ENCODE results near the gene ASXL3. TPM values are rescaled to one million over a fixed set of nuclear protein-coding genes. Genes with fewer than 3 reads are reported as not detected.

The ASXL3 gene
- total and polyA plus RNA-seq, 2 donors from 2014 or later, result 0.71 to 10.4 TPM

GRCh38 chr18:33710269-33710668 lies 132.2 kb downstream of the ASXL3 start:
- no peak for DNase-seq
- H3K9me3 ChIP-seq (ENCODE audit: control insufficient read depth in 2 of 3, insufficient read depth in 1 of 3, low read length in 3 of 3), result no peaks in the 10 kb centered on the region
- no peak overlapping the region for H3K4me3 ChIP-seq (ENCODE audit: low read length in 3 of 3)
- peaks cover 0 to 4% (median 0%) of the 10 kb centered on the region in 3 donors for H3K36me3 ChIP-seq (ENCODE audit: control insufficient read depth in 2 of 3, insufficient read depth in 3 of 3, low read length in 3 of 3)
- no peak for FAIRE-seq
- intact Hi-C loops (cut with DNase I), result no loop called here
- H3K27me3 ChIP-seq (ENCODE audit: control insufficient read depth, insufficient read depth, low read length), result no peaks in the 10 kb centered on the region
- H3K9ac ChIP-seq (ENCODE audit: low read length in 3 of 3), result no peak overlapping the region
- H3K27ac ChIP-seq (ENCODE audit: low read depth in 2 of 2, low read length in 2 of 2), result no peak overlapping the region
- no peaks in the 10 kb centered on the region for H3K4me1 ChIP-seq (ENCODE audit: control insufficient read depth in 2 of 3, insufficient read depth in 2 of 3, low read depth in 1 of 3, low read length in 3 of 3)
- TF ChIP-seq CTCF (IDR thresholded peaks at IDR 0.05; ENCODE audit: borderline replicate concordance, extremely low read depth, insufficient read depth), result no peak

GRCh38 chr18:33711514-33711913 lies 133.5 kb downstream of the ASXL3 start:
- Histone ChIP-seq H3K4me3 (ENCODE audit: low read length in 3 of 3) (no peak overlapping the region), H3K9ac (ENCODE audit: low read length in 3 of 3) (no peak overlapping the region), H3K27ac (ENCODE audit: low read depth in 2 of 2, low read length in 2 of 2) (no peak overlapping the region), H3K9me3 (ENCODE audit: control insufficient read depth in 2 of 3, insufficient read depth in 1 of 3, low read length in 3 of 3) (no peaks in the 10 kb centered on the region), H3K36me3 (ENCODE audit: control insufficient read depth in 2 of 3, insufficient read depth in 3 of 3, low read length in 3 of 3) (peaks cover 0 to 4% (median 0%) of the 10 kb centered on the region in 3 donors), H3K4me1 (ENCODE audit: control insufficient read depth in 2 of 3, insufficient read depth in 2 of 3, low read depth in 1 of 3, low read length in 3 of 3) (no peaks in the 10 kb centered on the region), H3K27me3 (ENCODE audit: control insufficient read depth, insufficient read depth, low read length) (no peaks in the 10 kb centered on the region)
- TF ChIP-seq CTCF (IDR thresholded peaks at IDR 0.05; ENCODE audit: borderline replicate concordance, extremely low read depth, insufficient read depth), result no peak
- no peak for DNase-seq
- no peak for FAIRE-seq
- intact Hi-C loops (cut with DNase I), result no loop called here

GRCh38 chr18:33712719-33713118 lies 134.7 kb downstream of the ASXL3 start:
- H3K9ac ChIP-seq (ENCODE audit: low read length in 3 of 3), result no peak overlapping the region
- DNase-seq, result no peak
- FAIRE-seq, result no peak
- no peaks in the 10 kb centered on the region for H3K9me3 ChIP-seq (ENCODE audit: control insufficient read depth in 2 of 3, insufficient read depth in 1 of 3, low read length in 3 of 3)
- no peak for TF ChIP-seq CTCF (IDR thresholded peaks at IDR 0.05; ENCODE audit: borderline replicate concordance, extremely low read depth, insufficient read depth)
- no peak overlapping the region for H3K4me3 ChIP-seq (ENCODE audit: low read length in 3 of 3)
- H3K4me1 ChIP-seq (ENCODE audit: control insufficient read depth in 2 of 3, insufficient read depth in 2 of 3, low read depth in 1 of 3, low read length in 3 of 3), result no peaks in the 10 kb centered on the region
- peaks cover 0 to 4% (median 0%) of the 10 kb centered on the region in 3 donors for H3K36me3 ChIP-seq (ENCODE audit: control insufficient read depth in 2 of 3, insufficient read depth in 3 of 3, low read length in 3 of 3)
- intact Hi-C loops (cut with DNase I), result no loop called here
- H3K27me3 ChIP-seq (ENCODE audit: control insufficient read depth, insufficient read depth, low read length), result no peaks in the 10 kb centered on the region
- H3K27ac ChIP-seq (ENCODE audit: low read depth in 2 of 2, low read length in 2 of 2), result no peak overlapping the region

- no peak for DNase-seq
- TF ChIP-seq CTCF (IDR thresholded peaks at IDR 0.05; ENCODE audit: borderline replicate concordance, extremely low read depth, insufficient read depth), result no peak
- Histone ChIP-seq H3K36me3 (ENCODE audit: control insufficient read depth in 2 of 3, insufficient read depth in 3 of 3, low read length in 3 of 3) (peaks cover 0 to 4% (median 0%) of the 10 kb centered on the region in 3 donors), H3K9me3 (ENCODE audit: control insufficient read depth in 2 of 3, insufficient read depth in 1 of 3, low read length in 3 of 3) (no peaks in the 10 kb centered on the region), H3K9ac (ENCODE audit: low read length in 3 of 3) (no peak overlapping the region), H3K27me3 (ENCODE audit: control insufficient read depth, insufficient read depth, low read length) (no peaks in the 10 kb centered on the region), H3K4me1 (ENCODE audit: control insufficient read depth in 2 of 3, insufficient read depth in 2 of 3, low read depth in 1 of 3, low read length in 3 of 3) (no peaks in the 10 kb centered on the region), H3K27ac (ENCODE audit: low read depth in 2 of 2, low read length in 2 of 2) (no peak overlapping the region), H3K4me3 (ENCODE audit: low read length in 3 of 3) (no peak overlapping the region)
- intact Hi-C loops (cut with DNase I), result no loop called here
- no peak for FAIRE-seq
Observed at GRCh38 chr18:33716061-33716683, 138.2 kb downstream of the ASXL3 start.

All from kidney (tissue), 14 donors.